HG02852 (cell line): Measurements from ENCODE around the gene NKAIN1.
"Not testable (repeated sequence)": the region's sequence is repeated elsewhere in the genome, so short reads cannot be mapped to it uniquely, and the experiment has no call there.

Source experiments
- ATAC-seq: cut with Tn5 transposase; IDR thresholded peaks from one replicate; pipeline ENCODE4 v1.9.1; 2021; ENCODE audit warnings: mild to moderate bottlenecking, moderate library complexity; ENCODE audit not compliant: unreplicated experiment

Gene NKAIN1

DNA sequence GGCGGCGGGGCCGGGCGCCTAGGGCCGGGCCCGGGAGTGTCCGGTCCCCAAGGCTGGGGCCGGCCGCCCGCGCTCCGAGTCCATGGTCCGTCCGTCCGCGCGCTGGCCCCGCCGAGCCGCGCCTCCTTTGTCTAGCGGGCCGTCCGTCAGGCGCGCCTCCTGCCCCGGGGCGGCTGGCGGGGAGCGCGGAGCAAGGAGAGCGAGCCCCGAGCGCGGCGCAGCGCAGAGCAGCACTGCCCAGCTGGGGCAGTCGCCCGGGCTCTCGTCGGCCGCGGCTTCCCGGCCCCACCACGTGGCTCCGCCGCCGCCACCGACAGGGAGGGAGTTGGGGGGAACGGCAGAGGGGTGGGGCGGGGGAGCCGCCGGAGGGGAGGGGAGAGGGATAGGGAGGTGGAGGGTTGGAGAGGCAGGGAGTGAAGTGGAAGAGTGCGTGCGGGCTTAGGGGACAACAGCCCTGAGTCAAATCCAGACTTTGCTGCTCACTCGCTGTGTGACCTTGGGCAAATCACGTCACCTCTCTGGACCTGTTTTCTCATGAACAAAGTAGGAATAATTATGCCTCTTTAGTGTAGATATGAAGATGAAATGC is at the start of gene NKAIN1:
Gene NKAIN1, minus strand, starts transcription at position 235 of the 589 bp plus-strand sequence. CDS start 340 bp downstream, outside the sequence.
- ATAC-seq, result no peak

DNA sequence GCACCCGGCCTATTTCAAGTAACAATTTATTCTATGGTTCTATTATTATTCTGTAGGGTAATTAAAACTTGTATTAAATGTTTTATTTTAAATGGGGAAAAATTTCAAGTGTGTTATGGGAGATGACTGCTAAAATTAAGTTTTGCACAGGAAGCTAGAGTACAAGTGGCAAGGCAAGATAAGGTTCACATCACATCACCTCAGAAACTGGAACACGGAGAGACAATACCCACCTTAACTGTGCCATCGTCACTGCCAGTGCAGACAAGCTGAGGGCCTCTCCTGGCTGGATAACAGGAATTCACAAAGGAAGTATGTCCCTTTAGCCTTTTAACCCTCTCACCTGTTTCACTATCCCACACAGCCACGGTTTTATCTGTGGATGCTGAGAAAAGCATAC is 49.3 kb upstream of the NKAIN1 start:
- no peak for ATAC-seq

DNA sequence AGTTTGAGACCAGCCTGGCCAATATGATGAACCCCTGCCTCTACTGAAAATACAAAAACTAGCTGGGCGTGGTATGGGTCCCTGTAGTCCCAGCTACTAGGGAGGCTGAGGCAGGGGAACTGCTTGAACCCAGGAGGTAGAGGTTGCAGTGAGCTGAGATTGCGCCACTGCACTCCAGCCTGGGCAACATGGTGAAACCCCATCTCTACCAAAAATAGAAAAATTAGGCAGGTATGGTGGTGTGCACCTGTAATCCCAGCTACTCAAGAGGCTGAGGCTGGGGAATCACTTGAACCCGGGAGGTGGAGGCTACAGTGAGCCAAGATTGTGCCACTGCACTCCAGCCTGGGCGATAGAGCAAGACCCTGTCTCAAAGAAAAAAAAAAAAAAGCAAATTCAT is 48.1 kb upstream of the NKAIN1 start:
- ATAC-seq, result not testable (repeated sequence)

- not testable (repeated sequence) for ATAC-seq
Measured at GRCh38 chr1:31282426-31282825, 42.7 kb upstream of the NKAIN1 start.

GRCh38 chr1:31273619-31274018 is 33.9 kb upstream of the NKAIN1 start:
- ATAC-seq, result no peak

GRCh38 chr1:31272369-31272768 is 32.7 kb upstream of the NKAIN1 start:
- no peak for ATAC-seq

DNA sequence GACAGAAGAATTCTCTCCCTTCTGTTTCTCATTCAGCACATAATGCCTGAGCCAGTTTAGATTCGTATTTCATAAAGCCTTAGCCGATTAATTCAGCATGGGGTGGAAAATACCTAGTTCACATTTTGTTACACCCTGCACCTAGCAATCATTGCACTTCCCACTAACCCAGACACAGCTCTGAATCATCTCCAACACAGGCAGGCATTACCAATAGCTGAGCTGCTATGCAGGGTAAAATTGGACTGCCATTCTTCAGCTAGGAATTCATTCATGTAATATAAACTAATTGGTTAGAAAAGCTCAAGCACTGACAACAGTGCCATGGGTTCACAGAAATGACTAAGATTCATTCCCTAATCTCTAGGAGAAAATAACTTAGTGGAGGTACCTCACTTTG is 26.9 kb upstream of the NKAIN1 start:
- no peak for ATAC-seq

- no peak for ATAC-seq
Measured at GRCh38 chr1:31264790-31265386, 25.2 kb upstream of the NKAIN1 start.

DNA sequence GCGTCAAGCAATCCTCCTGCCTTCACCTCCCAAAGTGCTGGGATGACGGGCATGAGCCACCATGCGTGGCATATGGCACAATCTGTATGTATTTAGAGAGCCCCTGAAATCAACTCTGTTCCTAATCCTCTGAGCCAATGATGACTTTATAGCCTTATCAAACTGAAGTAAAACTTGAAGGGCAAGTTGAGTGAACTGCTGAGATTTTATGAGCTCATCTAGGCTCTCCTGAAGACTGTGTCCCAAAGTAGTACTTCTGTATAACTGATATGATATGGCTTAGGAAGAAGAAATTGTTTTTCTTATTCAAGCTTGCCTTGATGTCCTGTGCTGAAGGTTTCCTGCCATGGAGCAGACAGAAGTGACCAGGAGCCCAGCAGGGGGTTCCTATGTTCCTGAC is 23.7 kb upstream of the NKAIN1 start:
- no peak for ATAC-seq

GRCh38 chr1:31262393-31262792 is 22.7 kb upstream of the NKAIN1 start:
- ATAC-seq, result not testable (repeated sequence)

DNA sequence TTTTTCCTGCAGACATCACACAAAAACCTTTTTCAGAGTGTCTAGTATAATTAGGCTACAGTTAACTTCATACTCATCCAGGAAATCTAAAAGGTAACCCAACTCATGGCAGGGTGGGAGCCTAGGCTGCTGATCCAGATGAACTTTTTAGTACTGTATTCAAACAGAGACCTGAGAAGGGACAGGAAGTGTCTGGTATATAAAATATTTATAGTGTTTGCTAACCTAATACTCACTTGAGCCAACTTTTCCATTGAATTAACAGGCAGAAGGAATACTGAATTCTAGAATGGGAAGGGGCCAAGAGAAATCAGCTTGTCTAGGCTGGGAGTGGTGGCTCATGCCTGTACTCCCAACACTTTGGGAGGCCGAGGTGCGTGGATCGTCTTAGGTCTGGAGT is 22.2 kb upstream of the NKAIN1 start:
- ATAC-seq, result no peak

- ATAC-seq, result no peak
Measured at GRCh38 chr1:31259746-31260145, 20.1 kb upstream of the NKAIN1 start.

GRCh38 chr1:31258581-31258980 is 18.9 kb upstream of the NKAIN1 start:
- ATAC-seq, result no peak

- ATAC-seq, result no peak
Measured at GRCh38 chr1:31257213-31257612, 17.5 kb upstream of the NKAIN1 start.

DNA sequence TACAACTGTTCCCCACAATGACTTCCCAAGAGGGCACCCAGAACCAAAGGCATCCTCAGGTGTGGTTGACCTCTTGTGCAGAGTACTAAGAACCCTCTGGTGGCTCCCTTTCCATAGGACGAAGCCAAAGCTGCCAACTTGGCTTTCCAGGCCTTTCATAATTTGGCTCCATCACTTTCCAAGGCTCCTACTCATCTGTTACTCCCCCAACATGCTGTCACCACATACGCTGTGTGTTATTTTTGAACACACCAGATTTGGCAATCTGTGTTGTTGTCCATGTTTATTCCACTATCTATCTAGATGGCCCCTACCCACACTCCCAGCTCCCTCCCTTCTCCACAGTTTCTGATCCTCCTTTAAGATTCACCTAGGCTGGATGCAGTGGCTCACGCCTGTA is 10.2 kb upstream of the NKAIN1 start:
- no peak for ATAC-seq

DNA sequence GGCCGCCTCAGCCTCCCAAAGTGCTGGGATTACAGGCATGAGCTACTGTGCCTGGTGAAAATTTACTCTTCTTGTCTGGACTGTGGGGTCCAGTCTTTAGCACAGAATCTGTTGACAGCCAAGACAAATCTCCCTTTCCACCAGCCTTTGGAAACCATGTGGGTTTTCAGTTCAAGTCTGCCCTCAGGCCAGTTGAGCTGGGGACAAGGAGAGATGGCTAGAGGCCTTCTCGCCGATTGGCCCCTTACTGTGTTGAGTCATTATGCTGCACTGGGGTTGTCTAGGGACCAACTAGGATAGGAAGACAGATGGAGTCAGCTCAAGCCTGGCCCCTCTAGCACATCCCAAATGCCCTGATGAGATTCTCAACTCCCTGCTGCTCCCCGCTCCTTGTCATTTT is 8.6 kb upstream of the NKAIN1 start:
- no peak for ATAC-seq

DNA sequence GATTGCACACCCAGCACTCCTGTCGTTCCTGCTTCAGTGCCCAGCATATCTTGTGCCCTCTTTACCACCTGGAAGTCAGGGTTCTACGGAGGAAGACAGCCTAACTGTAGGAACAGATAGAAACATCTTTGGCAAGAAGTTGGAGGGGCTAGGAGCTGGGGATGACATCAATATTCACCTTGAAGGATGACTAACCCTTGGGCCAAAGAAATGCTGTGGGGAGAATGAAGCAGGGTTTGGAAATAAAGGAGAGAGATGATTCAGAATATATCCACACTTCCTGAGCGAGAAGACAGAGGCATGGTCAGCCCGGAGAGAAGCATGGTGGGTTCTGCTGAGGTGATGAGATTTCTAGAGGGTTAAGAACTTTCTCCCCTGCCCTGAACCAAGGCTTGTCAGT is 4.6 kb upstream of the NKAIN1 start:
- ATAC-seq, result no peak

- no peak for ATAC-seq
Measured at GRCh38 chr1:31243501-31244286, 4.0 kb upstream of the NKAIN1 start.

GRCh38 chr1:31241321-31241720 is 1.6 kb upstream of the NKAIN1 start:
- no peak for ATAC-seq

DNA sequence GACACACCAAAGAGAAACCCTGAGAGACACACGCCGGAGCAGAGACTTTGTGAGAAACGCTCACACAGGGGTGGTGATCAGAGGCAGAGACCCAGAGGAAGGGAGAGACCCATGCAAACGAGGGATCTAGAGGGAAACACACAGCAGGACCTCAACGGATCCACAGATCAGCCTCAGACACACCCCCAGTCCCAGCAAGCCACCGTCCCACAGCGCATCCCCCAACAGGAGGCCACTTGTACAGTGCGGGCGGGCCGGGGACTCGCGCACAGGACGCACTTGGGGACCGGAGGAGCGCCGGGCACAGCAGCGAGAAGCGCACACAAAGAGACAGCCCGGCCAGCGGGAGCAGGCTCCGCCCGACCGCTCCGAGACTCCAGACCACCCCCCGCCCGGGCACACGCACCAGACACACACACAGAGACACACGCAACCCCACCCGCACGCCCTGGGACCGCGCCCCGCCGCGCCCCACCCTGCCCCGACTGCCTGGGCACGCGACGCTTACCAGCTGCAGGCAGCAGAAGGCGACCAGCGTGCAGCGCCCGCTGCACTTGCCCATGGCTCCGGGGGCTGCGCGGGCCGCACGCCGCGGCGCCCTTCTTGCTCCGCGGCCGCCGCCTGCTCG is 587 bp downstream of the NKAIN1 start:
- no peak for ATAC-seq

DNA sequence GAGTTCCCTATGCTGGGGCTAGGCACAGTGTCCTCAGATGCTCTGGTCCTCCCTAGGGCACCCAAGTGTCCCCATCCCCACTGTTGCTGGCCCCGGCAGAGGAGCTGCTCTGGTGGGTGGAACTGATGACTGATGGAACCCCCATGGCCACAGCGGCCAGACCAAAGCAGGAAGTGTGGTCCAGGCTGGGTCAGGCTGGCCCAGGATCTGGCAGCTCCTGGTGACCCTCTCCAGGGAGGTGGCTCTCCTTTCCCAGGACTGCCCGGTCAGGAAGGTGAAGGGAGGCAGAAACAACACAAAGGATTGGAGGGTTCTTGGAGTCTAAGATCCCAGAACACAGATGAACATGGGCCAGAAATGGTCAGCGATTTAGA is 1.1 kb downstream of the NKAIN1 start:
- ATAC-seq, result no peak

DNA sequence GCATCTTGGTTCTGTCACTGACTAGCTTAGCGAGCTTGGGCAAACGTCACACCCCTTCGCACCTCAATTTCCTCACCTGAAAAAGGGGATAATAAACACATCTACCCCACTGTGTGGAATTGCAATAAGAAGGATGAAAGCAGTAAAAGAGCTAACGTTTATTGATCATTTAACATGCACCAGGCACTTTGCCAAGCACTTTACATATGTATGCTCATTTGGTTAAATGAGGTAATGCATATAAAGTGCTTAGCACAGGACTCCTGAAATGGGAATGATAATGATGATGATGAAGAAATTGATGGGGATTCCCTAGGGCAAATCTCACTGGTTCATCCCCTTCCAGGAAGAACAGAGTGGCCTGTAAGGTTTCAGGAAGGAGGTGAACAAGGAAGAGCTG is 4.8 kb downstream of the NKAIN1 start:
- no peak for ATAC-seq
